Measurements from ENCODE around the gene FCRL5. TPM values are rescaled to one million over a fixed set of nuclear protein-coding genes. Genes with fewer than 3 reads are reported as not detected.

The FCRL5 gene
- polyA plus RNA-seq, 1 experiment, result not detected

DNA sequence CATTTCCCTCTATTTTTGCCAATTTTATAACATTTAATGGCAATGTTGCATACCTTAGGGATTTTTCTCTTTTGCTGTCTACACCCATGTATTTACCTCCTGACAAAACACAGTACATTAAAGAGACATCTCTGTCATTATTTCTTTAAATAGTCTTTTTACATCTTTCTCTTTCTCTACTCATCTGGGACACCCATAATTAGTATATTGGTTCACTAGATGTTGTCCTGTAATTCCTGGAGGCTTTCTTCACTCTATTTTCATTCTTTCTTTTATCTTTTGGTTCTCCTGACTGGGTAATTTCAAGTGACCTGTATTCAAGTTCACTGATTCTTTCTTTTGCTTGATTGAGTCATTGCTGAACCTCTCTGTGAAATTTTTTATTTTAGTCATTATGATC, 74.3 kb downstream of the FCRL5 start:
- CTCF ChIA-PET, result no interaction called here
- Histone ChIP-seq H3K27ac (ENCODE audit: low read depth, low read length) (no peak overlapping the region), H3K9me3 (ENCODE audit: control insufficient read depth, insufficient read depth, low read length) (no peaks in the 10 kb centered on the region), H3K27me3 (ENCODE audit: control insufficient read depth, insufficient read depth, low read length) (no peaks in the 10 kb centered on the region), H3K4me3 (ENCODE audit: low read depth, low read length) (no peak overlapping the region)
- DNase-seq (ENCODE audit: low read depth, low spot score), result no peak
- no peak for TF ChIP-seq CTCF (IDR thresholded peaks at IDR 0.05; ENCODE audit: low read depth, low read length)
- POLR2A ChIA-PET, result no interaction called here

- TF ChIP-seq CTCF (IDR thresholded peaks at IDR 0.05; ENCODE audit: low read depth, low read length), result no peak
- ChIA-PET POLR2A (no interaction called here), CTCF (no interaction called here)
- H3K9me3 ChIP-seq (ENCODE audit: control insufficient read depth, insufficient read depth, low read length), result no peaks in the 10 kb centered on the region
- H3K4me3 ChIP-seq (ENCODE audit: low read depth, low read length), result no peak overlapping the region
- no peak overlapping the region for H3K27ac ChIP-seq (ENCODE audit: low read depth, low read length)
- H3K27me3 ChIP-seq (ENCODE audit: control insufficient read depth, insufficient read depth, low read length), result no peaks in the 10 kb centered on the region
- DNase-seq (ENCODE audit: low read depth, low spot score), result no peak
These were observed 74.9 kb downstream of the FCRL5 start for GRCh38 chr1:157477419-157477818.

DNA sequence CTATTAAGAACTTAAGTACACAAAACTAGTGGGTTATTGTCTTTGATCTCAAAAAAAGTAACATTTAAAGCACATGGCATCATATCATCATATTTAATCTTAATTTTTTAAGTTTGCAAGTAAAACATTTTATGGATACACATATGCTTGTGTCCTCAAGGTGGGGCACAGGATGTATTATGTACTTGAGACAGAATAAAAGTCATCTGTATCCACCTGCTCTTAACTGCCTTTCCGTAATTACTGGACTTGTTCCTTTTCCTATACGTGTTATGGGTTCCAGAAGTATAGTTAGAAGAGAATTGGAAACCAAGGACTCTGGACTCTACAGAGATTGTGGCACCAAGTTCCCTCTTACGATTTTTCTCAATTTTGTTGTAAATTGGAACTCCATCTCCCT, 79.4 kb downstream of the FCRL5 start:
- no peak for DNase-seq (ENCODE audit: low read depth, low spot score)
- no peak overlapping the region for H3K4me3 ChIP-seq (ENCODE audit: low read depth, low read length)
- H3K27ac ChIP-seq (ENCODE audit: low read depth, low read length), result no peak overlapping the region
- CTCF ChIA-PET, result no interaction called here
- POLR2A ChIA-PET, result no interaction called here
- no peaks in the 10 kb centered on the region for H3K27me3 ChIP-seq (ENCODE audit: control insufficient read depth, insufficient read depth, low read length)
- no peaks in the 10 kb centered on the region for H3K9me3 ChIP-seq (ENCODE audit: control insufficient read depth, insufficient read depth, low read length)
- no peak for TF ChIP-seq CTCF (IDR thresholded peaks at IDR 0.05; ENCODE audit: low read depth, low read length)

- CTCF ChIA-PET, result no interaction called here
- POLR2A ChIA-PET, result no interaction called here
- no peak overlapping the region for H3K27ac ChIP-seq (ENCODE audit: low read depth, low read length)
- H3K4me3 ChIP-seq (ENCODE audit: low read depth, low read length), result no peak overlapping the region
- no peaks in the 10 kb centered on the region for H3K9me3 ChIP-seq (ENCODE audit: control insufficient read depth, insufficient read depth, low read length)
- no peak for TF ChIP-seq CTCF (IDR thresholded peaks at IDR 0.05; ENCODE audit: low read depth, low read length)
- DNase-seq (ENCODE audit: low read depth, low spot score), result no peak
- H3K27me3 ChIP-seq (ENCODE audit: control insufficient read depth, insufficient read depth, low read length), result no peaks in the 10 kb centered on the region
These were observed 80.1 kb downstream of the FCRL5 start for GRCh38 chr1:157472056-157472701.

GRCh38 chr1:157471531-157471930, 80.8 kb downstream of the FCRL5 start:
- DNase-seq (ENCODE audit: low read depth, low spot score), result no peak
- TF ChIP-seq CTCF (IDR thresholded peaks at IDR 0.05; ENCODE audit: low read depth, low read length), result no peak
- H3K27me3 ChIP-seq (ENCODE audit: control insufficient read depth, insufficient read depth, low read length), result no peaks in the 10 kb centered on the region
- no peaks in the 10 kb centered on the region for H3K9me3 ChIP-seq (ENCODE audit: control insufficient read depth, insufficient read depth, low read length)
- H3K27ac ChIP-seq (ENCODE audit: low read depth, low read length), result no peak overlapping the region
- ChIA-PET POLR2A (no interaction called here), CTCF (no interaction called here)
- H3K4me3 ChIP-seq (ENCODE audit: low read depth, low read length), result no peak overlapping the region

All from AG04450 (cell line).